ENCODE data around the gene BTNL9.

GRCh38 chr5:181060231-181060590 lies 20.1 kb downstream of the BTNL9 start:
- no peak for TF ChIP-seq CHD4 (IDR thresholded peaks at IDR 0.05; ENCODE audit: borderline replicate concordance, low read length)
- no peak for TF ChIP-seq ZNF362 (CRISPR knock-in tag; IDR thresholded peaks at IDR 0.05; ENCODE audit: borderline replicate concordance)
- TF ChIP-seq SP4 (CRISPR knock-in tag; IDR thresholded peaks at IDR 0.05): no peak
- no peak for TF ChIP-seq MAZ (IDR thresholded peaks at IDR 0.05; ENCODE audit: borderline replicate concordance, low read depth, low read length)
- no peak for TF ChIP-seq MAZ (CRISPR knock-in tag; IDR thresholded peaks at IDR 0.05; ENCODE audit: low read depth)
- no peak for TF ChIP-seq CTCF (CRISPR knock-in tag; IDR thresholded peaks at IDR 0.05)
- TF ChIP-seq POLR2A (IDR thresholded peaks at IDR 0.05; ENCODE audit: insufficient read depth in 1 of 2, low read depth in 2 of 2, low read length in 2 of 2): no peak
- TF ChIP-seq EZH2 (conservative IDR thresholded peaks at IDR 0.05; ENCODE audit: low read depth, low read length): no peak
- no peak for TF ChIP-seq FOXK2 (IDR thresholded peaks at IDR 0.05)
